HG03457 (cell line): ENCODE results near the gene SIM2.

ENCODE experiments used
- ATAC-seq: cut with Tn5 transposase; IDR thresholded peaks from one replicate; pipeline ENCODE4 v1.9.1; 2021; ENCODE audit warnings: moderate number of reproducible peaks; ENCODE audit not compliant: unreplicated experiment

Gene SIM2

GRCh38 chr21:36762642-36763041 is 63.7 kb downstream of the SIM2 start:
- ATAC-seq, result no peak

DNA sequence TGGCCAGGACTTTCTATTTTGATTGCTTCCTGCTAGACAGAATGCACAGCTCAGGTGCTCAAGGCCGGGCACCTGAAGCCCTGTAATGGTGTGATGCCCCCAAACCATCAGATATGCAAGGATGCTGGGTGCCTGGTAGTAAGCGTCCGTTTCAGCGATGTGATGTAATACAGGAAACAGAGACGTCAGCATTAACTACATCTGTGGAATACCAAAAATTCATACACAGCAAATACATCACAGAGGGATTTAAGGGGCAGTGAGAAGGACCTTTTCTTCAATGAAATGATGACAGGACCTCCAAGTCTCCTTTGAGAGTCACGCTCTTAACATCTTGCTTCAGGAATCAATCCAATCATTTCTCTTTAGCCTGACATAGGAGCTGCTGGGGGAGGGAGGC is 64.4 kb downstream of the SIM2 start:
- no peak for ATAC-seq

DNA sequence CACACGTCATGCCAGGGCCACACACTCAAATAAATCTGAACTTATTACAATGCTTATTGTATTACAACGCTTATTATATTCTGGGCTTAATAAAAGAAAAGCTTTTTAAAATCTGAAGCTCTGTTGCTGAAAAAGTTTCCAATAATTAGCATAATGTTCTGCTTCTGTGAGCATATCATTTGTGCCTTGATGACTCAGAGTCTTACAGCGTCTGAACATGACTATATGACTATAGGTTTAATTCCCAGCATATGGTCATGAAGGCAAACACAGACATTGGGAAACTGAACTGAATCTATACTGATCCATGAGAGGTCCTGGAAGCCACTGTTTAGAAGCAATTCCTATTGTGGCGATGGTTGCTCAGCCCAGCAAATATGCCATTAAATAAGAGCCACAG is 66.3 kb downstream of the SIM2 start:
- ATAC-seq, result no peak

GRCh38 chr21:36766511-36766910 is 67.6 kb downstream of the SIM2 start:
- no peak for ATAC-seq

GRCh38 chr21:36767096-36767495 is 68.2 kb downstream of the SIM2 start:
- no peak for ATAC-seq

DNA sequence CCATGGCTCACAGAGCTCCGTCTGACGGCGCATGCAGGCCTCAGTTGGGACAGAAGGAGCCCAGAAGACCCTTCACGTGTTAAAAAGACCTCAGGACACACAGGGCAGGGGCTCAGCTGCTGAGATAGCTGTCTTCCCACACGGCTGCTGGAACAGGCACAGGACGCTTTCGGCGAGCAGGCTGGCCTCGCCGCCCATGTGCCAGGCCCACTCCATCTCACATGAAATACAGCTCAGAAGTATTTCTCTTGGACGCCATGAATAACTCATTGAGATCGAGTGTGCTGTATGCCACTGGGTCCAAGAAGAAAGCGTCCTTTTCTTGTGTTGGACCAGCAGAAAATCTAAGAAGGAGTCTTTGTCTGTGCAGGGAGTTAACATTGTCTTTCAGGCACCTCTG is 69.6 kb downstream of the SIM2 start:
- no peak for ATAC-seq

GRCh38 chr21:36769051-36769839 is 70.3 kb downstream of the SIM2 start:
- no peak for ATAC-seq

DNA sequence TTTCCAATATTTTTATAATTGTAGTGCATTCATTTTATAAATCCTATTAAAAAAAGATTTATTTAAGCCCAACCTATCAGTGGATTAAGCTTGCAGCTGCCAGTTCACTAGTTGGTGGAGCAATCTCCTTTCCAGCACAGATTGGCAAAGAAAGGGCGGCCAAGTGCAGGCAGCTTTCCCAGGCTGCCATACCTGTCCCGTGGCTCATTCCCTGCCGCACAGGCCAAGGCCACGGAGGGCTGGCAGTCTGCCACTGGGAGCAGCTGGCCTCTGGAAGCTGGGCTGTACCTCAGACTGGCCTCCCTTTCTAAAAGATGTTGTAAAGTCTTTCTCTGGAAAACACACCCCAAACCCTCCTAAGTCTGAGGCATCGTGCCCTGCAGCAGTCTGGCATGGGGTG is 74.2 kb downstream of the SIM2 start:
- no peak for ATAC-seq

- no peak for ATAC-seq
Measured at GRCh38 chr21:36773995-36774394, 75.1 kb downstream of the SIM2 start.

DNA sequence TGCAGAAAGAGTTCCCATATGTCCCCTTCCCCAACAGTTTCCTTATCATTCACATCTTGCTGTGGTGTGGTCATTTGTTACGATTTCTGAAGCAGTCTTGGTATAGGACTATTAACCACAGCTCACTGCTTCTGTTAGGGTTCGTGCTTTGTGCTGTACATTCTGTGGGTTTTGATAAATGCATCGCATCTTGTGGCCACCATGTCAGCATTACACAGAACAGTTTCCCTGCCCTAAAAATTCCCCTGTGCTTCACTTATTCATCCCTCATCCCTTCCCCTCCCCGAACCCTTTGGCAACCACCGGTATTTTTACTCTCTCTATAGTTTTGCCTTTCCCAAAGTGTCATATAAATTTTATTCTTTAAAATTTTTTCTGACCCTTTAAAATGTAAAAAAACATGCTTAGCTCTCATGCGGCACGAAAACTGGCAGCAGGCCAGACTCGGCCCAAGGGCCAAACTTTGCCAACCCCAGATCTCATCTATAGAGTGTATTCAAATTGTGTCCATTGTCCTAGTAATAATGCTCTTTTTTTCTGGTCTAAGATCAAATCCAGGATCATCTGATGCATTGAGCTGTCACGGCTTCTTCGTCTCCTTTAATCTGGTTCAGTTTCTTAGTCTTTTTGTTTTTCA is 78.2 kb downstream of the SIM2 start:
- ATAC-seq, result no peak

DNA sequence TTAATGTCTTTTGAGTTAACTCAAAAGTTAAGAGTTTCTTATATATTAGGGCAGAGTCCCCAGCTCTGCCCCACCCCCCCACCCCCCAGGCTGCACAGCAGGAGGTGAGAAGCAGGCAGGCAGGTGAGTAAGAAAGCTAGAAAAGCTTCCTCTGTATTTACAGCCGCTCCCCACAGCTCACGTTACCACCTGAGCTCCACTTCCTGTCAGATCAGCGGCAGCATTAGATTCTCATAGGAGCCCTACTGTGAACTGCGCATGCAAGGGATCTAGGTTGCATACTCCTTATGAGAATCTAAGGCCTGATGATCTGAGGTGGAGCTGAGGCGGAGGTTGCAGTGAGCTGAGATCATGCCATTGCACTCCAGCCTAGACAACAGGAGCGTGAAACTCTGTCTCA is 81.9 kb downstream of the SIM2 start:
- ATAC-seq, result no peak

DNA sequence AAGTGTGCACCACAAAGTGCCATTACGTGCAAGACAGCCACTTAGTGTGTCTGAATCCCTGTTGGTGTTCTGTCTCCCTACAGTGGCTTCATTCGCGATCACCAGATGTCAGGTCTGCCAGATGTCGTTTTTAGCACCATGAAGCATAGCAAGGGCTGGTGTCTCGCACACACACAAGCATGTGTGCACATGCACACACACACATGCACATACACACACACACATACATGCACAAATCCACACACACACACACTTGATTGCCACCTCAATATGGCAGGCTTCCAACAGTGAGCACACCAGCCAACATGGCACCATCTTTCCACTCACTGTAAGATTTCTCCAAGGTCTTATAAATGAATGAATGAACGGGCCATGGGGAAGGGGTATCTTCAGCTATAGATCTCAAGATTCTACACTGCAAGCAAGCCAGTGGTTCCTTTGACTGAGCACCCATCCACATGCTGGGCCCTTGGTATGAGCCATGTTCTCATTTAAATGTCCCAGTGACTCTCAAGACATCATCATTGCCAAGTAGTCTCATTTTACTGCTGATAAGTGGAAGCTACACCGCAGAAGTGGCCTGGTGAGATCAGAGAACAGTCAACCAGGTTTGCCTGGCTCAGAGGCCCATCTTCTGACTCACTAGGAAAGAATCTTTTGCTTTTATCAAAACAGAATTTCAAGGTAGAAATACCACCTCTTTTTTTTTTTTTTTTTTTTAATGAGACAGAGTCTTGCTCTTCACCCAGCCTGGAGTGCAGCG is 84.9 kb downstream of the SIM2 start:
- ATAC-seq, result no peak

GRCh38 chr21:36784947-36785346 is 86.0 kb downstream of the SIM2 start:
- no peak for ATAC-seq

DNA sequence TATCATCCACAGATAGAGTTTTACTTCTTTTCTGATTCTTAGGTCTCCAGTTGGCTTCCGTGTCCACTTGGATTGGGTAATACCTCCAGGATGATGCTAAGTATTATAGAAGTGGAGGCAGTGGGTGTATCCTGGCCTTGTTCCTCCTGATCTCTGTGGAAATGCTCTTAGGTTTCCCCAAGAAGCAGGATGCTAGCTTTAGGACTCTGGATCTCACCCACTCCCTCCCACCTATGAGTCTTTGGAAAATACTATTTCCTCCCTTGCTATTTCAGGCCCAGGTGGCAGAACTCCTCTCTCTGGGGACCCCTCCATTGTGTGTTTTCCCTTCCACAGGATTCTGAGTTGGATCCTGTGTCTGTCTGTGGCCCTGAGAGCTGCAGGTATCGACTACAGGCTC is 86.7 kb downstream of the SIM2 start:
- ATAC-seq, result no peak

- no peak for ATAC-seq
Measured at GRCh38 chr21:36786186-36786585, 87.3 kb downstream of the SIM2 start.

- no peak for ATAC-seq
Measured at GRCh38 chr21:36788120-36788638, 89.3 kb downstream of the SIM2 start.

DNA sequence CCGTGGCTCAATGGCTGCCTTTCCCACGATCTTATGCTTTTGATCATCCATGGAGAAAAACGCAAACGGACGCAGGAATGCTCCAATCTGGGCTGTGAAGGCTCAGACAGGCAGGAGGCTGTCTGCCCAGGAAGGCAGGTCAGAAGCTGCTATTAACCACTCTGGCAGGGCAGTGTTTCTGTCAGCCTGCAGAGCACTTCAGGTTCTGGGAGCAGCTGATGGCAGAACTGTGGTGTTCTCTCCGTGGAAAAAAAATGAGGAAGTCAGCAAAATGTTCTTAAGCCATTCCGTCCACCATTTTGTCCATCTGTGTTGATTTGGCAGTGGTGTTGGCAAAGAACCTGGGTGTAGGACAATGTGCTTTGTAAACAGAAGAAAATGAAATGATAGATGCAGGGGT is 91.7 kb downstream of the SIM2 start:
- no peak for ATAC-seq

GRCh38 chr21:36791180-36791579 is 92.3 kb downstream of the SIM2 start:
- no peak for ATAC-seq

DNA sequence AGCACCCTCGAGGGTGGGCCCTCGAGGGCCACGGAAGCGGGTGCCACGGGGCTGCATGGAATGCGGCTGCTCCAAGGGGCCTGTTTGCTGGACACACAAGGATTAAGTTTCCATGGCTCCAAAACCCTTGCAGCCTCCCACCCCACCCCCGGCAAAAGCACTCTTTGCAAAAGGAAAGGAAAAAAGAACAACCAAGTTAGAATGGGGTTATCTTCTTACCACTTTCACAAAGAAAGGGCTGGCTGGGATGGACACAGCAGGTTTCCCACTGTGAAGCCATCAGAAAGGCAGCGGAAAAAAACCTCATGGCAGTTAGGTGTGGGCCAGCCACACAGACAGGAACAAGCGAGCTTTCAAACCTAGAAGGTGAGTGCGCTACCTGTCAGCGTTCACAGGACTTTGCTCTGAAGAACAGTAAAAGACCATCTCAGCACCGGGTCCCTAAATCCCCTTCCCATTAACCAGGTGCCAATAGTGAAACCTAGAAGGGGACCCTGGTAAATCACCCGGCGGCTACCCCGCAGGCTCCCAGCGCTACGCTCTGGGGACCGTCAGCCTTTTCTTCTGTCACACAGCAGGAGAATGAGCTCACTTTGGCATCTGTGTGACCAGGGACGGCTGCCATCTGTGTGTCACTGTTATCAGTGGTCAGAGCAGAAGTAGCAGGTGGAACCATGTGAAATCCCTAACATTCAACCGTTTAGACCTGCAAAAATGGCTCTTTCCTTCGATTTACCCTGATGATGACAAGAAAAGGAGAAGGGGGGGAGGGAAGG is 93.0 kb downstream of the SIM2 start:
- ATAC-seq, result no peak

DNA sequence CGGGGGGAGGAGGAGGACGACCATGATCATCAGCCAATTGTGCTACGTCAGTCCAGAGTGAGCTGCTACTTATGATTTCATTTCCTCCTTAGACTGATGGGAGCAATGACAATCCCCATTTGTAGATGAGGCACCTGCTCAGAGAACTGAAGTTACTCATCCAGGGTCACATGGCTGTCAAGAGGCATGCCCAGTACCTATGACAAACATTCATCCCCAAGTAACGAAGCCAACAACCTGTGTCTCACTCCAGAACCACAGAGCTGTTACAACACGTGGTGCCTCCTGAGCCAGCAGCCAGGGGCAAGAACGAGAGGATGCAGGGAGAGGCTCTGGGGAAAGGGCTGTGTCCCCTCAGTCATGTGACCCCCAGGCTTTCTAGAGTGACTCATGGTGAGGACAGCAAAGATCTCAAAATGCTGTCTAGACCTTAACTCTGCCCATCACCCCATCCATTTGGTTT is 93.6 kb downstream of the SIM2 start:
- ATAC-seq, result no peak

GRCh38 chr21:36796070-36796469 is 97.2 kb downstream of the SIM2 start:
- ATAC-seq, result no peak
